ENCODE measurements around the gene RICTOR. TPM values are rescaled to one million over a fixed set of nuclear protein-coding genes. Genes with fewer than 3 reads are reported as not detected.
A peak's percentile ranks its signal among the peaks of the same experiment; 100 is the strongest.

The RICTOR gene
- total and polyA plus RNA-seq, 9 of the 15 experiments (the other 6 are each of a cell fraction or from before 2014, with no cell fraction given), result 13.9 to 46.6 (median 22.6) TPM

GRCh38 chr5:39019254-39019653, 54.9 kb downstream of the RICTOR start:
- no peak for ATAC-seq
- Histone ChIP-seq H3K4me1 (replicated peaks in 1 of 2; ENCODE audit: control insufficient read depth in 2 of 2, insufficient read depth in 2 of 2, low read length in 2 of 2) (peaks cover 0 to 13% of the 10 kb centered on the region in 2 experiments; a peak in 4 of 5 replicates), H3K9me3 (replicated peaks; ENCODE audit: control insufficient read depth, insufficient read depth, low read depth, low read length) (no peaks in the 10 kb centered on the region), H3K27ac (ENCODE audit: extremely low read depth, low read depth, low read length) (no peak overlapping the region; the same call in 2 of the 3 replicates), H3K9ac (ENCODE audit: insufficient read depth in 1 of 2, low read depth in 2 of 2, low read length in 2 of 2) (no peak overlapping the region), H2AFZ (ENCODE audit: low read depth, low read length) (no peak overlapping the region), H4K20me1 (replicated peaks; ENCODE audit: control insufficient read depth, insufficient read depth, low read length) (peaks cover 7% of the 10 kb centered on the region; the same call in 1 of the 2 replicates), H3K27me3 (ENCODE audit: control insufficient read depth in 2 of 2, insufficient read depth in 2 of 2, low read length in 2 of 2) (no peaks in the 10 kb centered on the region), H3K4me3 (no peak overlapping the region), H3K9me1 (ENCODE audit: control insufficient read depth, insufficient read depth, low read length) (no peaks in the 10 kb centered on the region), H3K79me2 (ENCODE audit: control insufficient read depth, insufficient read depth, low read length) (peaks cover 63% of the 10 kb centered on the region), H3K4me2 (ENCODE audit: insufficient read depth, low read length) (no peak overlapping the region), H3K36me3 (ENCODE audit: control insufficient read depth, insufficient read depth, low read length) (peaks cover 34% of the 10 kb centered on the region)
- WGBS (ENCODE audit: insufficient coverage, low coverage, missing lambda C conversion rate), result 65% methylated on average over 4 of the region's 4 CpGs
- DNase-seq (ENCODE audit: extremely low read depth in 1 of 4, low spot score in 3 of 4), result no peak
- TF ChIP-seq REST (IDR thresholded peaks at IDR 0.05; ENCODE audit: borderline replicate concordance) (no peak), REST (CRISPR knock-in tag; IDR thresholded peaks at IDR 0.05; ENCODE audit: low read depth) (no peak), NR4A1 (CRISPR knock-in tag; IDR thresholded peaks at IDR 0.05) (no peak), NR4A1 (tag; IDR thresholded peaks at IDR 0.05) (no peak), MEIS2 (IDR thresholded peaks at IDR 0.05; ENCODE audit: partially characterized antibody) (peak; percentile 13), CBFA2T2 (conservative IDR thresholded peaks at IDR 0.05) (no peak), SLC30A9 (CRISPR knock-in tag; IDR thresholded peaks at IDR 0.05) (no peak), ESRRB (CRISPR knock-in tag; IDR thresholded peaks at IDR 0.05; ENCODE audit: borderline replicate concordance) (no peak), TRIM25 (IDR thresholded peaks at IDR 0.05; ENCODE audit: borderline replicate concordance) (no peak), ZNF224 (CRISPR knock-in tag; IDR thresholded peaks at IDR 0.05) (no peak)
- in situ Hi-C loops (cut with MboI), result no loop called here
- POLR2A ChIA-PET, result interaction anchor here (0.7 to 1.4 kb wide), 5 partner anchors 10 to 62 kb away, joined by 3 to 5 read pairs (median 3); no protein-coding TSS in a partner anchor
- no TSS peak for BruUV-seq (replicated peaks)
- no peak for FAIRE-seq
- CTCF ChIA-PET (ENCODE audit: low intra/inter-chr PET ratio), result no interaction called here
- intact Hi-C loops (cut with micrococcal nuclease), result no loop called here
